Effector CD4-positive, alpha-beta T cell (primary cell): ENCODE data around the gene ALKAL2. TPM values are rescaled to one million over a fixed set of nuclear protein-coding genes. Genes with fewer than 3 reads are reported as not detected.
"Not testable (repeated sequence)": the region's sequence is repeated elsewhere in the genome, so short reads cannot be mapped to it uniquely, and the experiment has no call there.

ENCODE experiments used
- DNase-seq: peaks from one replicate; pipeline ENCODE4 v3.0.0-alpha.2; 2020
- total RNA-seq: gene quantifications from one replicate; lab custom pipeline; 2026; lab: John Stamatoyannopoulos, UW

Gene ALKAL2, protein sequence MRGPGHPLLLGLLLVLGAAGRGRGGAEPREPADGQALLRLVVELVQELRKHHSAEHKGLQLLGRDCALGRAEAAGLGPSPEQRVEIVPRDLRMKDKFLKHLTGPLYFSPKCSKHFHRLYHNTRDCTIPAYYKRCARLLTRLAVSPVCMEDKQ
- not detected for total RNA-seq

DNA sequence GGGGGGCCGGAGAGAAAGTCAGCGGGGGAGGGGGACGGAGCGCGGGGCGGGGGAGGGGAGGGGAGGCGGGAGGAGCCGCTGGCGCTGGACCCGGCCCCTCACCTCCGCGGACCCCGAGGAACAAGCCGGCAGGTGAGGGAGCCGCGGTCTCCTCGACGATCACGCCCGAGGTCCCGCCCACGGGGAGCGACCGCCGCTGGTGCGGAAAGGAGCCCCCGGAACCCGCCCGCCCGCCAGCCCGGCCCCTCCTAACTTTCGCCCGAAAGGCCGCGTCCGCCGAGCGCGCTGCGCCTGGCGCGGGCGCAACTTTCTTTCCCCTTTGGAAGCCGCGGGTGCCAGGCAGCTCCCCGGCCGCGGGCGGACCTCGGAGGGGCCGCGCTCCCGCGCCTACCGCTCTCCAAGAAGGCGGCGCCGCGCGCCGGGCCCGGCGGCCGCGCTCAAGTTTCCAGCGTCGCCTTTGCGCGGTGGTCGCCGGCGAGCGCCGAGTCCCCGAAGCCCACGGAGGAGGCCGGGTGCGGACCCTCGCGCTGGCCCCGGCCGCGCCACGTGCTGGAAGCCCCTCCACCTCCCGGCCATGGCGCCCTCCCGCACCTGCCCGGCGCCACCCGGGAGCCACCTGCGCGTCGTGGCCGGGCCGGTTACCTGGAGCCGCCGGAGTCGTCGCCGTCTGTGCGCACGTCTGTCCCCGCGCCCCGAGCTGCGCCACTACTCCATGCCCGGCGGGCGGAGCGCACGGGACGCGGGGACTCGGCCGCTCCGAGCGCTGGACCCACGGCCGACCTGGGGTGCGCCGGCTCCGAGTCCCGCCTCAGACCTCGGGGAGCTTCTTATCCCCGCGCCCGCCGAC, at the start of gene ALKAL2:
Gene ALKAL2 (minus strand): TSS at position 181 of the 847 bp plus-strand sequence. CDS start 256 bp downstream, outside the sequence.
- no peak for DNase-seq

DNA sequence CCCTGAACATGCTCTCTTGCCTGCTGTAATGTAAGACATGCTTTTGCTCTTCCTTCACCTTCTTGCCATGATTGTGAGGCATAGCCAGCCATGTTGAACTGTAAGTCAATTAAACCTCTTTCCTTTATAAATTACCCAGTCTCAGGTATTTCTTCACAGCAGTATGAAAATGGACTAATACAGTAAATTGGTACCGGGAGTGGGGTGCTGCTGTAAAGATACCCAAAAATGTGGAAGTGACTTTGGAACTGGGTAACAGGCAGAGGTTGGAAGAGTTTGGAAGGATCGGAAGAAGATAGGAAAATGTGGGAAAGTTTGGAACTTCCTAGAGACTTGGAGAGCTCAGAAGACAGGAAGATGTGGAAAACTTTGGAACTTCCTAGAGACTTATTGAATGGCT, 49.1 kb upstream of the ALKAL2 start:
- DNase-seq, result not testable (repeated sequence)

DNA sequence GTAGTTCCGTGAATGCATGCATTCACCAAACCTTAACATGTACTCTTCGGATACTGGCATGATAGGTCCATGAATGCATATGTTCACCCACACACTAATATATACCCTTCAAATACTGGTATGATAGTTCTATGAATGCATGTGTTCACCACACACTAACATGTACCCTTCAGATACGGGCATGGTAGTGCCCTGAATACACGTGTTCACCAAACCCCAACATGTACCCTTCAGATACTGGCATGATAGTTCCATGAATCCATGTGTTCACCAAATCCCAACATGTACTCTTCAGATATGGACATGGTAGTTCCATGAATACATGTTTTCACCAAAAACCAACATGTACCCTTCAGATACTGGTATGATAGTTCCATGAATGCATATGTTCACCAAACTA, 48.5 kb upstream of the ALKAL2 start:
- DNase-seq, result no peak

DNA sequence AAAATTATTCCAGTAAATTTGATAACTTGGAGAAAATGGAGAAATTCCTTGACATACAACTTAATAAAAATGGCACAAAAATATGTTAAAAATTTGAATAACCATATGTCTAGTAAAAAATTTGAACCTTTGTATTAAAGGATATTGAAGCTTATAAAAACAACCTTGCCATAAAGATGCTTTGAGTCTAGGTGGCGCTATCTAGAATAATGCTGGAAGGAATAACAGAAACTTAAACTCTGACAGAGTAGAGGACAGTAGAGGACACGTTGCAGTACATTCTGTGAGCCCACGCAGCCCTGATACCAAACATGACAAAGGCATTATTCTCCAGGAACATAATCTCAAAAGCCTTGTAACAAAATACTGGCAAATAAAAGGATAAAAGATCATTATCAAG, 44.7 kb upstream of the ALKAL2 start:
- no peak for DNase-seq

DNA sequence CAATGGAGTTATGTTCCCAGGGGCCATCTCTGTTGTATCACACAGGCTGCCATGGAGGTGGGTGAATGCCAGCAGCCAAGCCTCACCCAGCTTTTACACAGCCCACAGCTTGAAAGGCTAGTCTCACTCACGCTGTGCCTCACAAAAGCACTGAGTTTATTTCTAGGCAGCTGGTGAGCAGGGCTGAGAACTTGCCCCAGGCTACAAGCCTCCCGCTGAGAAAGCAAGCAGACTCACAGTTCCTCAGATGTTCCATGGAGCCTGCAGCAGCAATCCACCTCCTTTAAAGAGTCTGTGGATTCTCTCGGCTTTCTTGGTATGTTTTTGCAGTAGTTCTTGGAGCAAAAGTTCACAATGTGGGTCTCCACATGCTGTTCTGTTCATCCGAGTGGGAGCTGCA, 40.9 kb upstream of the ALKAL2 start:
- no peak for DNase-seq

DNA sequence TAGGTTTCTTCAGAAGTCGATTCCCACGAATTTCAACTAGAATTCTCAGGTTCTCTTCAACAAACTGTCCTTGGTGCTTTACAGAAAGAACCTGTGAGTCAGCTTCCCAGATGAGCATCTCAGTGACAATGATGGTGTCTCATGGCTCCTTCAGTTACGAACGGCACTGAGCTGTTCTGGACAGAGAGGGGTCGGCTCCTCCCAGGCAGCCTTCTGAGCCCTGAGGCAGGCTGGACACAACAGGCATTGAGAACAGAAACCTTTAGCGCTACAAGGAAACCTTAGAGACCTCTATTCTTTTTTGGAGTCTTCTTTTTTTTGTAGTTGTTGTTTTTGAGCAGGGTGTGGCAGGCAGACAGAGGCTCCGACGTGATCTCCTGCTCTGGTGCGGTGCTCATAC, 35.1 kb upstream of the ALKAL2 start:
- no peak for DNase-seq

DNA sequence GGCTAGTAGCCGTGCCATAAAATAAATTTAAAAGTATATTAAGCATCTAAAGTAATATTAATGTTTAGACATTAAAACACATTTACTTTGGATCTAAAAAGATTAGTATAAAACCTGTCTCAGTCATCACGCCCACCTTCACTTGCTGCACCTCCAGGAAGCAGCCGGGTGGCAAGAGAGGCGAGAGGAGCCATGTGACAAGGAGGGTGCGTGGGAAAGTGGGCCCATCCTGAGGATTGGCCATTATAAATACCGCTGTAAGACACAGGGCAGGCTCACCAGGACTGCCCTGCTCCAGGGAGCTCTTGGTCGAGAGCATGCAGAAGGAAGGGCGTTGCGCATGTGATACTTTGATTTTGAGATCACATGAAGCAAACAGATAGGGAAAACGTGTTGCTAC, 34.4 kb upstream of the ALKAL2 start:
- DNase-seq, result no peak

DNA sequence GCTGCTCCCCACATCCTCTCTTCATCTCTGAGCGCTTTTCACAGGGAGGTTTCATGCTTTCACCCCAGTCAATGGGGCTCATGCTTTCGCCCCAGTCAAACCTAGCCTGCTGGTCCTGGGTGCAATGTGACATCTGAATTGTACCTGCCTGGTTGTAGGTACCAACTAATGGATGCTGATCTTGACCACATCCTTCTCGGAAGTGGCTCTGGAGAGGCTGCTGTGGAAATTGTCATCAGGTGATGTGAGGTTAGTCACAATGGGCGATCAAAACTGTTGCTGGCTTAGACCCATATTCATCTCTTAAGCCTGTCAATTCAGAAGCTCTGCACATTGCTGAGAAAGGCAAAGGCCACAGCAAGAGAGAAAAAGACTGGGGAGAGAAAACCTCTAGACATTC, 32.7 kb upstream of the ALKAL2 start:
- DNase-seq, result no peak

DNA sequence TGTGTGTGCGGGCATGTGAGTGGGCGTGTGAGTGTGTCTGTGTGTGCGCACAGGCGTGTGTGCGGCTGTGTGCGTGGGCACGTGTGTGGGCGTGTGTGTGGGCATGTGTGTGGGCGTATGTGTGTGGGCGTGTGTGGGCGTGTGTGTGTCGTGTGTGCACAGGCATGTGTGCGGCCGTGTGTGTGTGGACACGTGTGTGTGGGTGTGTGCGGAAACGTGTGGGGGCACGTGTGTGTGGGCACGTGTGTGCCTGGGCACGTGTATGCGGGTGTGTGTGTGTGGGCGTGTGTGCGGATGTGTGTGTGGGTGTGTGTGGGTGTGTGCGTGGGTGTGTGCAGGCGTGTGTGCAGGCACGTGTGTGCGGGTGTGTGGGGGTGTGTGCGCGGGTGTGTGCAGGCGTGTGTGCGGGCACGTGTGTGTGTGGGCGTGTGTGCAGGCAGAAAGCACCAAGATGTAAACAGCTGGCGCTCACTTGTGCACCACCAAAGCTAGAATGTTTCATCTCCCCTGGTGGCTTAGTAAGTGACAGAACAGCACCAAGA, 31.2 kb upstream of the ALKAL2 start:
- no peak for DNase-seq

DNA sequence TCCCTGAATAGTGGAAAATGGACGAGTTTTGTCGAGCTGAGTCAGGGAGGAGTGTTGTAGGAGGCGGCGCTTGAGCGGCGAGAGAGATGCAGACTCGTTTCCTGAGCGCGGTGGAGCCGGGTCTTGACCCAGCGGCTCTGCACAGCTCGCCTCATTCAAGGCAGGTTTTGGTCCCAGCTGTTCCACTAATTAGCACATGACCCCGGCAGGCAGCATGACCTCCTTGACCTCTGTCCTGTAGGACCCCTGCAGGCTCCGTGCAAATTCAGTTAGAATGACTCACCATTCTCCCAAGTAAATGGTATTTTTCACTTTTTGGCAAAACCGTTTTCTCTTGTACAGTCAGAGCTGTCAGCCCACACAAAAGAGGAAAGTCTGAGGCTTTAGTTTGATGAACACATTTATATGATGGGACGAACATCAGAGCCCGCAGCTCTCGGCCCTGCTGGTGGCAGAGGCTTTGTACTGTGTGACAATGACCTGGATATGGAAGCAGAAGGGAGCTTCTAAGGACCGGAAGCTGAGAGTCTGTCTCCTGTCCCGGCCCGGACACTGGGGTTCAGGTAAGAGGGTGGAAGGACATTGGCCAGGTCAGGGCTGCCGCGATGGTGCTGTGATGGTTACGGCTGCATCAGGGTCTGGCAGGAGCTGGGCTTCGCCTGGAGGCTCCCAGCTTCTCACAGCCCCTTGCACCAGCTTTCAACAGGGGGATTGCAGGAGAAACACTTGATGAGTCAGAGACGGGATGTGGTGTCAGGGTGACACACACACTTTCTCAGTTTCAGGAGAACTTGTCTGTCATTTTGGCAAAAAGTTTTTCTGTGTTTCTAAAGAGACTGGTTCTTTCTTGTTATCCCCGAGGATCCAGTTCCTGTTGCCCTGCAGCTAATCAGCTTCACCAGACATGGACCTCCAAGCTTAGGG, 29.9 kb upstream of the ALKAL2 start:
- no peak for DNase-seq

DNA sequence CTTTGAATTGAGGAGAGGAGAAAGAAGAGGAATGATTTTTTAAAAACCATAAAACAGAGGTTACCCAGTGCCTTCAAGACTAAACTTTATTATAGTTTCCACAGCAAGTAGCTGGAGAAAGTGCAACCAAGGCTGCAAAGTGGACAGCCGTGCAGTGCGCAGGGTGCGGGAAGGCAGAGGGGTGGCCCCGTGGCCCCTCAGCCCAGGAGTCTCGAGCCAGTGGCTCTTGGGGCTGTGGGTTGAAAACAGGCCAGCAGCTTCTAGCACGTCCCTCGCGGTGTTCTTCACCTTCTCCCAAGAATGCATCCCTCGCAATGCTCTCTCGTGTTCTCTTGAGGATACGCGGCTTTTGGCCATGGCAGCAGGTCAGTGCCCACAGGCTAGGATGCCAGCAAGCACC, 28.5 kb upstream of the ALKAL2 start:
- DNase-seq, result no peak

DNA sequence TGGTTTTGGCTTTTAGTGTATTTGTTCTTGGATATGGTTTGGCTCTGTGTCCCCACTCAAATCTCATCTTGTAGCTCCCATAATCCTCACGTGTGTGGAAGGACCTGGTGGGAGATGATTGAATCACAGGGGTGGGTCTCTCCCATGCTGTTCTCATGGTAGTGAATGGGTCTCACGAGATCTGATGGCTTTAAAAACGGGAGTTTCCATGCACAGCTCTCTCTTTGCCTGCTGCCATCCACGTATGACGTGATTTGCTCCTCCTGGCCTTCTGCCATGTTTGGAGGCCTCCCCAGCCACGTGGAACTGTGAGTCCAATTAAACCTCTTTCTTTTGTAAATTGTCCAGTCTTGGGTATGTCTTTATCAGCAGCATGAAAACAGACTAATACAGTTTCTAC, 28.0 kb upstream of the ALKAL2 start:
- DNase-seq, result not testable (repeated sequence)

DNA sequence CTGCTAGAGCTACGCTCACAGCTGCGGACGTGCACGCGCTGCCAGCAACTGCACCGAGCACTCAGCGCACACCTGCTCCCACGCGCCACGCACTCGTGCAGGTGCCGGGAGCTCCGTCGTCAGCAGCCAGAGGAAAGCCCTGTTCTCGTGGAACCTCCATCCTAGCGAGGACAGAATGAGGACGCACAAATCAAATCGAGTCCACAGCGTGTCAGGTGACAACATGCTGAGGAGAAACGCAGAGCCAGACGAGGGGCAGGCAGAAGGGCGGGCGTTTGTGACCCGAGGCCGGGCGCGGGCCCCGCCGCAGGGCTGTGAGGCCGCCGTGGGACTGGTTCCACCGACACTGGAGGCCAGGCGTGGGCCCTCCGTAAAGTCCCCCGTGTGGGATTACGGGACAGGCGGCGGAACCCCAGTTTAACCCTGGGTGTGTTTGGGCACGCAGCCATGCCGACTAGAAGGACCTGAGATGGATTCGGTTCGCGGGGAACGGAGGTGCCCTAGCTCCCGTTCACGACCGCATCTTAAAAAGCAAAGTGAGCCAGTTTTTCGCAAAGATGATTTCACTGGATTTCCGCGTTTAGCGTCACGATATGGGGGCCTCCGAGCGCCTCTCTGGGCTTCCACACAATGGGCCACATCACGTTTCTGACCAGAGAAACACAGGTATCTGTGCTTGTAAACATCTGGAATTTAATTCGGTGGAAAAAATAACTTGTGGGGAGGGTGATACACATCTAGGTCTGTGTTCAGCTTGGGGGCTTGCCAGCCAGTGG, 26.9 kb upstream of the ALKAL2 start:
- DNase-seq, result no peak

DNA sequence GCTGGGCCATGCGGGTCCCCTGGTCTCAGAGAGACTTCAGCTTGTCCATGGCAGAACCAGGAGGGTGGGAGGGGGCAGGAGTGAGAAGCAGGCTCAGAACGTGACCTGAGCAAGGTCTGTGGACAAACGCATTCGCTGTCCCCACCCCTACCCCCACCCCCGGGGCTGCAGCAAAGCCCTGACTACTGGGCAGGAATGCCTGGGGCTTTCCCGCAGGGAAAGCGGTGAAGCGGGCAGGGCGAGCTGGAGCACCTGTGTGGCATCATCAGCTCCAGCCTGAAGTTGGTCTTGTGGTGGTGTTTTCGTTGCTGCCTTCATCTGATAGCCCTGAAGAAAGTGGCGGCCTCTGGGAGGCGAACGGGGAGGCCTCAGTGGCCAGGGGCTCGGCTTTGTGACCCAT, 26.1 kb upstream of the ALKAL2 start:
- no peak for DNase-seq

DNA sequence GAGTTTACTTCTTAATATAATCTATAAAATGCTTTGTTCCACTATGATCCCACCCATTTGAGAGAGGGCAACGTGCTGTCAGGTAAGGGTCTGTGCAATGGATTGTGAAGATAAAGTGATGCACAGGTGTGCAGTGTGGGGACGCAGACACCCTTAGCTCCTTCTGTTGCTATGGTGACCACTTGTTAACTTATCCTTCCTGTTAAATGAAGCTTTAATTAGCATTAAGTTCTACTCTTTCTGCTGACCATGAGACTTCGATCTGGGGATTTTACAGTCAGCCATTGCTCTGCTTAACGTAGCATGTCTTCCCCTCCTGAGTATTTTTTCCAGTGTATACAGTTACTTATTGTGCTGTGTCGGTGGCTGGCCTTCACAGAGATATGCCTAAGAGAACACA, 23.1 kb upstream of the ALKAL2 start:
- no peak for DNase-seq

DNA sequence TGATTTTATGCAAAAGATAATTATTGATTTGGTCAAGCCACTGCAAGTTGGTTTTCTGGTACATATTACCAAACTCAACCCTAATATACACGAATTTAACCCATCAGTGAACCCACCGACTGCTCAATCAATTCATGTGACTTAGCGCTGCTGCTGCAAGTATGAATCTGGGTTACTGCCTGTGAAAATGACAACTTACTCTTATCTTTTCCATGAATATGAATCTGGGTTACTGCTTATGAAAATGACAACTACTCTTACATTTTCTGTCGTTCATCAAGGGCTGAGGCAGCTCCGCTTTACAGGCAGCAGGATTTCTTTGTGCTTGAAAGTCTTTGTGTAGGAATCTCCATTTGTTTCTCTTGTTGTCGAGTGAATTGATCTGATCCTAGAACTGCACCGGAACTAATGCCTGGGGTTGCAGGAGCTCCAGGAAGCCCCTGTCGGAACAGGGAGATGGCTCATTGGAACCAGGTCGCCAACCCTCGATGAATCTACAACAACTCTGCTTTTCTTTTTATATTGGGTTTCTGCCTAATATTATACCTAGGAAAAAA, 22.1 kb upstream of the ALKAL2 start:
- DNase-seq, result no peak

DNA sequence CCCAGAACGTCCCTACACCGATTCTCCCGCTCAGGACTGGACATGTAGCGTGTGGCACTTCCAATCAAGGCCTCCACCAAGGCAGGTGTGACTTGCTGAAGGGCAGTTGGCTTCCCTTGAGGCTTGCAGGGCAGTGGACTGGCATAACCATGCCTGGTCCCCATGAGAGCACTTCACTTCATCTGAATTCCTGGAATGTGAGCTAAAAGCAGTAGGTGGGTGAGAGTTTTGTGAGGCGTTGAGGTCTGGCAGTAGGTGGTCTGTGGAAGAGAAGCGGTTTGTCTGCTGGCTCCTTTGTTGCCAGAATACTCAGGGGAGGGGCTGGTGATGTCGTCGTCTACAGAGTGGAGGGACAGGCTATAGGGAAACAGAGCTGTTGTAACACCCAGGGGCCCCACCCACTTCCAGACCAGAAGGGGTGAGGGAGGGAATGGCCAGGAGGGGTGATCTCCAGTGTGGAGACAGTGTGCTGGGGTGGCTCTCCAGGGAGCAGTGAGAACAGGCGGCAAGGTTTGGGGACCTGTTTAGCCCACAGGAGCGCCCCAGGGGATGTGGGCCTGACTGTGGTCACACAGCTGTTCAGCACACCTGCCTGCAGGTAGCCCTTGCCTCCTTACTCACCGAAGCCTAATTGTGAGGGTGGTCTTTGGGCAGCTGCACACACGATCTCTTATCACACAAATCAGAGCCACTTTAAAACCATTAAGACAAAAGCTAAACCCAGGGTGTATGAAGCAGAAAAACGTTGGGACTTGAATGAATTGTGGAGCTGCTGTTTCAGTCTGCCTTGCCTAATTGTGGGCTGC, 21.5 kb upstream of the ALKAL2 start:
- no peak for DNase-seq

DNA sequence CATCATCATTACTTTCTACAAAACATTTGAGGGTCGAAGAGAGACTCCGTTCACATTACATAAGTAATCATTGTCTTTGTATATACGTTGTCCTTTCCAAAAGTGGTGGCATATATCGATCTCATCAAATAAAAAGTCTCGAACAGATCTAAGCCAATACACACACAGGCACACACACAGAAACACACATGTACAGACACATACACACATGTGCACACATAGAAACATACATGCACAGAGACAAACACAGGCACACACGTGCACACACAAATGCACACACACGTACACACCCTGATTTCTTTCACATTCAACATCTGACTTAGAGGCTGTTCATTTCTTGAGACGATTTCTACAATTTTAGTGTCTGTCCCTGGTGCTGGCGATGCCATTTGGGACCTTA, 17.5 kb upstream of the ALKAL2 start:
- no peak for DNase-seq

DNA sequence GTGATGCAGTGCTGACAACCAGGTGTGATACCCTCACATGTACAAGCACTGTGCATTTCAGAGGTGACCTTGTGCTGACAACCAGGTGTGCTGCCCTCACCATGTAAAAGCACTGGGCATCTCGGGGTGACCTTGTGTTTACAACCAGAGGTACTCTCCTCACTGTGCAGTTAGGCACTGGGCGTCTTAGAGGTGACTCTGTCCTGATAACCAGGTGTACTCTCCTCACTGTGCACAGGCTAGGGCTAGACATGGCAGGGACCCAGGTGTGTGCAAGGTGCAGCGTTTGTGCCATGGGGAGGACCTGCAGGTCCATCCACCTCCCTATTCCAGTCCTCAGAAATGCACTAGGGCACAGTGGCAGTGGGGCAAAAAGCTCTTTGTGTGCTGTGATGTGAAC, 8.5 kb upstream of the ALKAL2 start:
- DNase-seq, result no peak

DNA sequence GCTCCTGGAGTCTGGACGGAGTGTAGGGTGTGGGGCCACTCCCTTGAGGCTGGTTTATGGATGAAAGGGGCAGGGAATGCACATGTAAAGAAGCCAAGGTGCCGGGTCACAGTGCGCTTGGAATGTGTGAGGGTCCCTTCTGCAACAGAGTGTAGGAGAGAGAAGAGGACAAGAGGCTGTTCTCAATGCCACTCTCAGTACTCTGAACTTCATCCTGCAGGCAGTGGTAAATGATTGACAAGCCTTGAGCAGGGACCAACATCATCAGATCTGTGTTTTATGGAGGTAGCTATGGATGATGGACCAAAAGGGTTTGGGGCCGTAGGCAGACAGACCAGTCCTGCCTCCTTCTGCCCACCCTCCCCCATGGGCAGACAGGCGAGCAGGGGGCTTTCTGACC, 7.2 kb upstream of the ALKAL2 start:
- no peak for DNase-seq

DNA sequence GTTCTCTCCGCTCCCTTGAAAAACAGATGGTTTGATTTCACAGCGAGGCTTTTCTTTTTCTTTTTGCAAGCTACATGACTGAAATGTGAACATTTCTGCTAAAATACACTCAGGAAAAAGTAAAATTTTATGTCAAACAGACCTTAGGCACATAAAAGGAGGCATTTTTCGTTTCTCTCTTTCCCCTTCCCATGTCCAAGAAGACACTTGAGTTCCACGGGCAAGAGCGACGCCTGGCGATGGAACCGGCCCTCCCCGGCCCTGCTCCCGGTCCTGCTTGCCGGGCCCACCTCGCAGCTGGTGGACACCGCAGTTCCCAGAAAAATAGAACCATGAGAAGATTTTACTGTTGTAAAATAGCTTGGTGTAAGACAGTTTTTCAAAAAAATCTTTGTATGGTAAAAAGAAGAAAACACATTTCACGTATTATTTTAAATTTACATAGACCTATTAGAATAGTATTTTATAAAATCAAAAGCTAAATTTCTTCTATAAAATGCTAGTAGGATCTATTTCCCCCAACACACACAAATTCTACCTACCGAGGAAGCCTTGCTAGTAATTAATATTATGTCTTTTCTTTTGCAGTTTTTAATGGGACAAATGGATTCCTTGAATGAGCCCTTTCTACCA, 2.3 kb upstream of the ALKAL2 start:
- DNase-seq, result peak; percentile 35
